Caki2 (cell line): Measurements from ENCODE around the gene PLOD1. TPM values are rescaled to one million over a fixed set of nuclear protein-coding genes. Genes with fewer than 3 reads are reported as not detected.
"Not testable (repeated sequence)": the region's sequence is repeated elsewhere in the genome, so short reads cannot be mapped to it uniquely, and the experiment has no call there.

Source experiments
- DNase-seq: peaks from one replicate; pipeline ENCODE4 v3.0.0-alpha.2; 2015; ENCODE audit warnings: low read depth
- in situ Hi-C: cut with HindIII; loops from 2 replicates; pipeline ENCODE4 v1.10.0; 2016; ENCODE audit warnings: low sequenced_read_pairs, low pct_unique_long_range_greater_than_20kb, mixed read lengths
- total RNA-seq: library from RNA; depleted of rRNA; stranded (reverse); fragments of >200 nt; shearing (Covaris generic); gene quantifications from 2 replicates; pipeline ENCODE4 v1.2.3, GENCODE V29; 2014; ENCODE audit warnings: low replicate concordance

The PLOD1 gene
- total RNA-seq, 1 experiment from 2014 or later, result 153 TPM

GRCh38 chr1:11989669-11990068, 55.2 kb downstream of the PLOD1 start:
- in situ Hi-C loops, result no loop called here
- DNase-seq, result no peak

- DNase-seq, result peak; percentile 95
- in situ Hi-C loops, result no loop called here
Measured at GRCh38 chr1:11990303-11991032, 56.0 kb downstream of the PLOD1 start.

- in situ Hi-C loops, result no loop called here
- no peak for DNase-seq
Measured at GRCh38 chr1:11991969-11992676, 57.6 kb downstream of the PLOD1 start.

GRCh38 chr1:11997081-11997850, 62.7 kb downstream of the PLOD1 start:
- DNase-seq, result no peak
- in situ Hi-C loops, result no loop called here

- in situ Hi-C loops, result no loop called here
Measured at GRCh38 chr1:11998636-11999035, 64.1 kb downstream of the PLOD1 start.

GRCh38 chr1:11999236-11999635, 64.7 kb downstream of the PLOD1 start:
- no peak for DNase-seq
- in situ Hi-C loops, result no loop called here

More at GRCh38 chr1:11998636-11999035, 64.1 kb downstream of the PLOD1 start:
- no peak for DNase-seq

- no peak for DNase-seq
- in situ Hi-C loops, result no loop called here
Measured at GRCh38 chr1:12001249-12001917, 66.9 kb downstream of the PLOD1 start.

GRCh38 chr1:12001996-12002493, 67.5 kb downstream of the PLOD1 start:
- DNase-seq, result peak; percentile 73
- in situ Hi-C loops, result no loop called here

- in situ Hi-C loops, result no loop called here
Measured at GRCh38 chr1:12003762-12004161, 69.2 kb downstream of the PLOD1 start.

GRCh38 chr1:12005488-12006166, 71.1 kb downstream of the PLOD1 start:
- in situ Hi-C loops, result no loop called here
- no peak for DNase-seq

More at GRCh38 chr1:12003762-12004161, 69.2 kb downstream of the PLOD1 start:
- no peak for DNase-seq

- no peak for DNase-seq
- in situ Hi-C loops, result no loop called here
Measured at GRCh38 chr1:12006167-12006921, 71.8 kb downstream of the PLOD1 start.

GRCh38 chr1:12007204-12007603, 72.7 kb downstream of the PLOD1 start:
- in situ Hi-C loops, result no loop called here

GRCh38 chr1:12008355-12008754, 73.8 kb downstream of the PLOD1 start:
- DNase-seq, in situ Hi-C loops: not testable (repeated sequence)

More at GRCh38 chr1:12007204-12007603, 72.7 kb downstream of the PLOD1 start:
- no peak for DNase-seq

GRCh38 chr1:12009318-12009947, 74.9 kb downstream of the PLOD1 start:
- in situ Hi-C loops, result no loop called here

GRCh38 chr1:12010746-12011570, 76.4 kb downstream of the PLOD1 start:
- in situ Hi-C loops, result no loop called here
- DNase-seq, result no peak

More at GRCh38 chr1:12009318-12009947, 74.9 kb downstream of the PLOD1 start:
- DNase-seq, result no peak

- in situ Hi-C loops, result no loop called here
- no peak for DNase-seq
Measured at GRCh38 chr1:12011998-12012397, 77.5 kb downstream of the PLOD1 start.
